Renal pelvis (tissue), 4 donors: ENCODE results near the gene PWWP2B. TPM values are rescaled to one million over a fixed set of nuclear protein-coding genes. Genes with fewer than 3 reads are reported as not detected.

Experiments used
- DNase-seq: peaks from one replicate; pipeline ENCODE4 v3.0.0-alpha.2; 2013
- polyA plus RNA-seq, 3 donors: library from polyadenylated mRNA; unstranded; fragments of 120-200 nt; gene quantifications; one replicate each; pipeline ENCODE4 v1.2.1, GENCODE V29; 2013; ENCODE audit not compliant: insufficient read length in 3 of 3

The PWWP2B gene
- polyA plus RNA-seq, 3 donors: 9.7 to 12.5 (median 12.4) TPM

DNA sequence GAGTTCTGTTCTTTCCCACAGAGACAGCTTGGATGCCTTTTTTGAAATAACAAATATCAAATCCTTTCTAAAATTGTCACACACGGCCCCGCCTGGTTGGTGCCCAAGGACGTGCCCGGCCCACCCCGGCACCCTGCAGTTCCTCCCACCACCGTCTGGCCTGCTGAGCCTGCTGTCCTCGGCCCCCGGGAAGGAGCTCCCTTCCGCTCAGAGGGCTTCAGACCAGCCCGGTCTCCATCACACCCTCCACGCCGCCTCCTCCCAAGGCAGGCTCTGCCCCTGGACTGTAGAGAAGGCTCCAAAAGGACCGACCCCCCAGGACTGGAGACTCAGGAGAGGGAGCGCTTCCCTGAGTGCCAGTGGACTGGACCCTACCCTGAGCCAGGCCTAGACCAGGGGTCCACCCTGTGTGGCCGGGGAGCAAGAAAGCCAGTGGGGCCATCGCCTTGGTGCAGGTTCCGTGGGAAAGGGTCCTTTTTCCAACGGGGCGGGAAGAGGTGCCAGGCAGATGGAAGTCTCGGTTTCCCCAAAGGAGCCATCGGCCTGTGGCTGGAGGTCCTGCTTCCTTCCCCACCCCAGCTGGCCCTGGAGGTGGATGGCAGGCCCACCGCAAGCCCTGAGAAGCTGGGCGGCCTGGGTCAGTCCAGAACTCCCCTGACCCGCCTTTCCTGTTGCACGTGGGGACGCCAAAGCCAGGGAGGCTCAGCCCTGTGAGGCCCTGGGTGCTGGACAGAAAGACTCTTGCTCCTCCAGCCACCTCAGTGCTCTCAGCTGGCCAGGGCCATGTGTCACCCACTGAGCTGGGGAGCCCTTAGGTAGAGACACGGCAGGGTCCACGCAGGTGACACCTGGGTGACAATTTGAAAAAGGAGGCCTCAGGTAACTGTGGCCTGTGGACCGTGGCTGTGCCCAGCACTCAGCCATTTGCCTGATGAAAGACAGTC, 69.8 kb downstream of the PWWP2B start:
- DNase-seq: no peak

Other genes starting within 250 kb of the PWWP2B start
- gene DPYSL4, start 210.3 kb upstream of the PWWP2B start, polyA plus RNA-seq: 10 to 100 TPM; 15.4 to 22.3 (median 18.3) TPM
- 10 to 100 TPM; 11.6 to 15.4 (median 12.4) TPM for gene STK32C, start 89.2 kb upstream of the PWWP2B start, polyA plus RNA-seq
- 10 to 100 TPM; 25.4 to 33.2 (median 25.5) TPM for gene LRRC27, start 65.0 kb upstream of the PWWP2B start, polyA plus RNA-seq
- 10 to 100 TPM; 31.5 to 35.4 (median 33.1) TPM for gene INPP5A, start 140.6 kb downstream of the PWWP2B start, polyA plus RNA-seq